ENCODE measurements around the gene HDAC9.

Gene HDAC9

GRCh38 chr7:18858232-18858631 lies 362.7 kb downstream of the HDAC9 start:
- no peak for DNase-seq

GRCh38 chr7:18859318-18859717 lies 363.8 kb downstream of the HDAC9 start:
- no peak for DNase-seq

GRCh38 chr7:18860221-18860620 lies 364.7 kb downstream of the HDAC9 start:
- no peak for DNase-seq

- DNase-seq: no peak
Observed at GRCh38 chr7:18861514-18862118, 366.1 kb downstream of the HDAC9 start.

- DNase-seq: no peak
Observed at GRCh38 chr7:18864967-18865366, 369.4 kb downstream of the HDAC9 start.

GRCh38 chr7:18866359-18867036 lies 370.9 kb downstream of the HDAC9 start:
- DNase-seq: no peak

- DNase-seq: no peak
Observed at GRCh38 chr7:18872344-18872743, 376.8 kb downstream of the HDAC9 start.

- no peak for DNase-seq
Observed at GRCh38 chr7:18873734-18874336, 378.3 kb downstream of the HDAC9 start.

- no peak for DNase-seq
Observed at GRCh38 chr7:18874880-18875279, 379.3 kb downstream of the HDAC9 start.

GRCh38 chr7:18877874-18878273 lies 382.3 kb downstream of the HDAC9 start:
- no peak for DNase-seq

- no peak for DNase-seq
Observed at GRCh38 chr7:18886832-18887231, 391.3 kb downstream of the HDAC9 start.

GRCh38 chr7:18889436-18889835 lies 393.9 kb downstream of the HDAC9 start:
- DNase-seq: no peak

GRCh38 chr7:18890134-18890533 lies 394.6 kb downstream of the HDAC9 start:
- DNase-seq: no peak

GRCh38 chr7:18890885-18891621 lies 395.5 kb downstream of the HDAC9 start:
- no peak for DNase-seq

GRCh38 chr7:18893156-18893555 lies 397.6 kb downstream of the HDAC9 start:
- no peak for DNase-seq

GRCh38 chr7:18894155-18894554 lies 398.6 kb downstream of the HDAC9 start:
- no peak for DNase-seq

- DNase-seq: no peak
Observed at GRCh38 chr7:18895456-18895855, 399.9 kb downstream of the HDAC9 start.

- no peak for DNase-seq
Observed at GRCh38 chr7:18896343-18896975, 400.9 kb downstream of the HDAC9 start.

- no peak for DNase-seq
Observed at GRCh38 chr7:18900236-18900635, 404.7 kb downstream of the HDAC9 start.

GRCh38 chr7:18900803-18901202 lies 405.3 kb downstream of the HDAC9 start:
- no peak for DNase-seq

- no peak for DNase-seq
Observed at GRCh38 chr7:18901351-18901750, 405.8 kb downstream of the HDAC9 start.

- DNase-seq: no peak
Observed at GRCh38 chr7:18901982-18902421, 406.5 kb downstream of the HDAC9 start.

- no peak for DNase-seq
Observed at GRCh38 chr7:18902892-18903291, 407.3 kb downstream of the HDAC9 start.
